Body of pancreas (tissue), 4 donors: ENCODE data around the gene TTC7B.

Source experiments
- CTCF ChIP-seq, 7 experiments: fragments of 450-650 bp in 4 of 7; fragments of 200-600 bp in 3 of 7; sonication (generic) in 3 of 7; IDR thresholded peaks; one replicate each; pipeline ENCODE4 v1.5.1; 2016 to 2019; ENCODE audit warnings: antibody characterized with exemption in 7 of 7
- POLR2A ChIP-seq, 3 donors: fragments of 450-650 bp; IDR thresholded peaks; one replicate each; pipeline ENCODE4 v1.6.1; 2016; ENCODE audit warnings: antibody characterized with exemption in 3 of 3, mild to moderate bottlenecking in 2 of 3

- TF ChIP-seq CTCF (IDR thresholded peaks at IDR 0.05) (no peak), POLR2A (IDR thresholded peaks at IDR 0.05) (no peak)
Observed at GRCh38 chr14:90596733-90597132, 219.5 kb downstream of the TTC7B start.
